DMS 273 (cell line): ENCODE measurements around the gene SYTL3.
"Not testable (repeated sequence)": the region's sequence is repeated elsewhere in the genome, so short reads cannot be mapped to it uniquely, and the experiment has no call there.

Experiments
- DNase-seq: peaks from one replicate; lab custom pipeline; 2025; ENCODE audit not compliant: unreplicated experiment; lab: John Stamatoyannopoulos, UW

SYTL3 gene

DNA sequence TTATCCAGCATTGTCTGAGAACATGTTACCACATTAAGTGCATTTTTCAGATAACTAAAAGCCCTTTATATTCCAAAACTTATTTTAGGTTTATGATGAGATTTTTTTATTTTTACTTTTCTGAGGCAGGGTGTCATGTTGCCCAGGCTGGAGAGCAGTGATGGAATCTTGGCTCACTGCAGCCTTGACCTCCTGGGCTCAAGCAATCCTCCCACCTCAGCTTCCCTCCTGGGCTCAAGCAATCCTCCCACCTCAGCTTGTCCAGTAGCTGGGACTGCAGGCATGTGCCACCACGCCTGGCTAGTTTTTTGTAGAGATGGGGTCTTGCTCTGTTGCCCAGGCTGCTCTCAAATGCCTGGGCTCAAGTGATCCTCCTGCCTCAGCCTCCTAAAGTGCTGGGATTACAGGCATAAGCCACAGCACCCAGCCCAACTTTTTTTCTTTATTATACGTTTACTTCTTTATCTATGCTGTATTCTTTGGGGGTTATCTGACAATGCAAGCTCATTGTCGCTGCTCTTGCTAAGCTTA, 11.5 kb upstream of the SYTL3 start:
- DNase-seq, result no peak

DNA sequence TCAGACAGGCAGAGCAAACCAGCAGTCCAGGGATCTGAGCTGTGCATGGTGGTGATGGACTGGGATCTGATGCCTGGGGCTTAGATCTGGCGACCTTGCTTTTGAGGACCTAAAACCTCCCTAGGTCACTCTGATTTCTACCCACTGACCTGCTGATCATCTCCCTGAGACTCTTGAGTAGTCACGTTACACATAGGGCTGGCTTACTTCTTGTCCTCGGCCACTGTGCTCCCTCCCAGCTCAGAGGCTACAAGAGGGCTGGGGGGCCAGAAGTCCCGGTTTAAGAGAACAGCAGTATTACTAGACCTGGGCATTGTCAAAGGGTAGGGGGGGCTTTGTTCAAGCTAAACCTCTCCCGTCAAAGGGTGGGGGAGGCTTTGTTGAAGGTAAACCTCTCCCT, 10.8 kb upstream of the SYTL3 start:
- DNase-seq, result no peak

DNA sequence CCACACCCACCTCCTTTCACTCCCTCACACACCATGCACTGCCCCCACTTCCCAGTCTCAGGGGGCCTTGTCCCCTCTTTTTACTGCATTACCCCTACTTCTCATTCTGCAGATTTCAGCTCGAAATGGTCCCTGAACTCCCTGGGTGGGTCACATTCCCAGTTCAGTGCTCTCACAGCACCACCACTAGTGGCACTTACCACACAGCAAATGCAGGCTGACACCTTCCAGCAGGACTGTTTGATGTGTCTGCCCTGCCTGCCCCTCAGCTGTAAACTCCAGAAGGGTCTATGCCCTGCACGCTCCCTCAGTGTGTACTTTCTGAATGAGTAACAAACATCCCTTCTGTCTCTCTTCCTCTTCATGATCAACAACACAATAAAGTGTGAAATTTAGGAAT, 9.3 kb upstream of the SYTL3 start:
- DNase-seq, result no peak

DNA sequence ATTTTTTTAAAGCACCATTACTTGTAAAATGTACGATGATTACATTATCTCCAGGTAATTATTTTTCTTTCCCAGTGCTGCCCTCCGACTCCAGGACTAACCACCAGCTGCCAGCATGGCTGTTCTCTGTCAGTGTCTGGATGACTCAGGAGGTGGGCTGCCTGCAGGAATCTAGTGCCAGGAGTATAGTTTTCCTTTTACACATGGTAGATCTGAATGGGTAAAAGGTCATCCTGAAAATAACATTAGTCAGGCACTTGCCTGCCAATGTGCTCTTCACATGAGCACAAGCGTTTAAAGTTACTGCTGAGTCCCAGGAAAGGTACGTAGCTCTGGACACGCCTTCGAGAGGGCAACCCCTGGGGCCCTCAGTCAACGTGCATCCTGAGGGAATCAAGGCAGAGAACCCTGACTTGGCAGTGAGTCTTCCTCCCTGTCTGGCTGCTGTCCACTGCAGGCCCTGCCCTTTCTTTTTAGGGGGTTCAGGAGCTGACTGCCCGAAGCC, 7.7 kb upstream of the SYTL3 start:
- DNase-seq, result peak; percentile 64

DNA sequence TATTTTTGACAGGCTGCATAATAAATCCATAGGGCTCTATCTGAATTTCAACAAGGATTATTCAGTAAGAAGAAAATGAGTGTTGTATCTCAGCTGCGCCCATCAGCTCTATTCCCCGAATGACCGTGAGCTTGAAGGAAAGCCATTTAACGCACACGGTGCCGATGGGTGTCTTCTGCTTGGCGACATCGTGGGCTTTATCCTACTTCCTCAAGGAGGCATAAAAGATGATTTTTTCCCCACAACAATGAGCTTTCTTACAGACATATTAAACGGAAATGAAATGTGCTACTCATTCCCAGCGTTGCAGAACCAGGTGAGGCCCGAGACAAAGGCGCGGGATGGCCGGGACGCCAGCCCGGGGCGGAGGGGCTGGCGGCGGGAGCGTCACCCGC, 6.0 kb upstream of the SYTL3 start:
- peak; percentile 60 for DNase-seq

DNA sequence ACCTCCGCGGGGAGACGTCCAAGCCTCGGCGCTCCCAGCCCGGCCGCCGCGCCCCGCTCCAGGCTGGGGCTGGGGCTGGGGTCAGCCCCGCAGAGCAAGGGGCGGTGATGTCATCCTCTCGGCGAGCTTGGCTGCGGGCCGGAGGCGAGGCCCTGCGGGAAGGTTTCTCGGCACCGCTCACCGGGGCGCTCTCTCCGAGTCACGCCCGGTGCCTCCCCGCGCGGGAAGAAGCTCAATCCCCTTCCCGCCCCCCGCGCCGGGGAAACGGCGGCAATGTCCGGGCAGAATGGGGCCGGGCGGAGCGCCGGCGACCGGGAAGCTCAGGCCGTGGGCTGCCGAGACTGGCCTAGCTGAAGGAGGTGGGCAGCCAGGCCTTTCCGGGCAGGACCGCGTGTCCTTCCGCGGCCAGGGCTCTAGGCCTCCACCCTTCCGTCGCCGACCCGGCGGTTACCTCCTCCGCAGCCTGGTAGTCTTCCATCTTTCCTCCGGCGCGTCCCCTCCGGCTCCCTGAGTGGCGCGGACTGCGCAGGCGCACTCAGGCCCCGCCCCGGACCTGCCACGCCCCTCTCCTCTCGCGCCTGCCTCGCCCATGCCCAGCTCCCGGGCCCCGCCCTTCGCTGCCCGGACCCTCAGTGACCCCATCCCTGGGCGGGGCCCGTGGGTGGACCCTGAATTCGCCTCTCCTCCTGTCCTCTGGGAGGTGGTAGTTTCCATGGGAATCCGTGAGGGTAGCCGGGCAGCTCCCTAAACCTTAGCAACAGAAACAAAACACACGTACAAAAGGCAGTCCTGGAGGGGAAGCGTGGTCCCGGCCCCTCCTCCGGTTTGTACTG, 5.4 kb upstream of the SYTL3 start, which contains the start of gene DYNLT1:
TSS of gene DYNLT1 (minus strand) at position 513 of the 833 bp plus-strand sequence. CDS start at position 478, 35 bp downstream.
- DNase-seq, result peak; percentile 97

DNA sequence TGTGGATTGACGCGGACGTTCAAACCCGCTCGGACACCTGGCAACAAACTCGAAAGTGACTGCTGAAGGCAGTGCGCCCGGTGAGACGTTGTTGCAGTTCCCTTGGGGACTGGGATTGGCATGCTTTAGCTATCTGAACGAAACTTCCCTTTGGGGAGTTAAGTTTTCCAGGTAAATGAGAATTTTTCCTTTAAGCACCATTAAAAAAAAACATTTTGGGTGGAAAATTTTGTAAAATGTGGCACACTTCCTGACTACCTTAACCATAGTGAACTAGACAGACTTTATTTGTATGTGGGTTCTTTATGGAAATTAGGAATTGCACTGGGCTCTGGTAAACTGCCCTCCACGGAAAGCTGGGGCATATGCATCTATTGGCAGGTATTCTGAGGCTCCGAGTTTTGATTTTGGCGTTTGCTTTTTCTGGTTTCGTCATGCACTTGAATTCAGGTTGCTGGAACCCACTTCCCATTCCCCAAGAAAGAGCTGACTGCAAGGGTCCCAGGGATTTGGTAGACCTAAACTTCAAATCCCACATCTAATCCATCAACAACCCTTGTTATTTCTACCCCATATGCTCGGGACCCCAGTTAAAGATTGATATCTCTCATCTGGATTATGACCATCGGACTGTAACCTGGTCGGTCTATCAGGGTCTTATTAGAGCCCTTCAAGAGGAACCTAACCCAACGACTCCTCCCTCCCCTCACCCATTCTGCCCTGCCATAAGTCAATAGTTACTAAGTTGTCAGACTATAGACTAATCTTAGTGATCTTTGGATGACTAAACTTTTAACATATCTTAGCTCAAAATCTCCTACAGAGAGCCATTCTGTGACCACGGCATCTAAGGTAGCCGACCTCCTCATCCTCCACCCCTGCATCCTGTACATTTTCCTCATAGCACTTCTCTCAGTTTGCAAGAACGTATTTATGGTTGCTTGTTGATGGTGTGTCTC, 4.5 kb upstream of the SYTL3 start:
- peak; percentile 52 for DNase-seq

DNA sequence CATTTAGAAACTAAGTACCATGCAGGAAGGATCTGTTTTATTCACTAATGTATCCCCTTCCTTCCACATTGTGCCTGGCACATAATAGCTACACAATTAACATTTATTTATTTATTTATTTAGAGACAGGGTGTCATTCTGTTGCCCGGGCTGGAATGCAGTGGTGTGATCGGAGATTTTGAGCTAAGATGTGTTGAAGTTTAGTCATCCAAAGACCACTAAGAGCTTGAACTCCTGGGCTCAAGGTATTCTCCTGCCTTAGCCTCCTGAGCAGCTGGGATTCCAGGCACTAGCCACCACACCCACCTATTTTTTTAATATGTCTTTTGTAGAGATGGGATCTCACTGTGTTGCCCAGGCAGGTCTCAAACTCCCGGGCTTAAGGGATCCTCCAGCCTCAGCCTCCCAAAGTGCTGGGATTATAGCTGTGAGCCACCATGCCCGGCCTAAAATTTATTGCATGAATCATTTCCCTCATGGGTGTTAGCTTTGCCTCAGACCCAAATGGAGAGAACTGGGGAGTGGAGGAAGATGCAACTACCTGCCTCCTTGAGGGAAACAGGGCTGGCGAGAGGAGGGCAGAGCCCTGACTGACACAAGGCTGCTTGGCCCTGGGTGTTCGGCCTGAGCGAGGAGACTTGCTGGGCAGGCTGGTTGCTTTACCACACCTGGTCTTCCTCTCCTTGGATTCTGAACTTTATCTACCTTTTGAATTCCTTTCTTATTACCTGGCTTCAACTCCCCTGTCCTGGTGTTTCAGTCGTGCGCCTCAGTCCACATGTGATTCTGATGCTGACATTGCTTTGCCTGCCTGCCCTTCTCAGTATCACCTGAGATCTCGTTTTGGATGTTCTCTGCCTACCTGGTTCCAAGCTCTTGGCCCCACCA, 3.6 kb upstream of the SYTL3 start:
- DNase-seq, result no peak

DNA sequence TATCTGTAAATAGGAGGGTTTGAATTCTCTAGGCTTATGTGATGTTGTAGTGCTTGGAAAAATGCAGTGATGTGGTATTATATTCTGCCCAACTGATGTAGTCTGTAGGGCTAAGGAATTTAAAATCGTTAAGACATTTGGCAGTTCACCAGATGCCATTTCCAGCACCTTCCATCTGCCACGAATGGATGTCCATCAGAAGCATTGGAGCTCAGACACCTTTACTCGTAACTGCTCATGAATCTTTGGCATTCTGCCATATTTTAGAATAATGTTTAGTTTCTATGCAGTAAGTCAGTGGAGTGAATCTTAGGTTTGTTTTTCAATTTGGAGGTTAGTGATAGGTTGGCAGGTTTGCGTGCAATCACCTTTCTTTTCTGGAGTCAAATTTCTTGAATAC, 2.4 kb upstream of the SYTL3 start:
- DNase-seq, result peak; percentile 59

DNA sequence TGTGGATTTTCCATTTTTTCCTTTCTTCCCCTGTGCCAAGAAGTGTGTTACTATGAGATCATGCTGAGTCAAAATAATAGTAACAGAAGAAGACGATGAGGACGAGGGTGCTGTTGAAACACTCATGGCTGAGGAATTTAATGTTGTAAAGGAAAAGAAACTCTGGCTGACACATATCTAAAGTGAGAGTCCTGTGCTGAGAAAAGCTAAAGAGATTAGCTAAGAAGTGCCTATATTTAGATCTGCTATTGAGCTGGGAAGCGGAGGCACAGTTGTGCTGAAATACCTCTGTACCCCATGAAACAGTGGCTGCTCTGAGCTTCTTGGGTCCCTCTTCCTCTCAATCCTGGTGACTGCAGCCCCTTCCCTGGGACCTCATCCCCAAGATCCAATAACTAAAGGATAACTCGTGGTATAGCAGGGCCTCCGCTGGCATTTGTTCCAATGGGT, 1.1 kb upstream of the SYTL3 start:
- DNase-seq, result no peak

DNA sequence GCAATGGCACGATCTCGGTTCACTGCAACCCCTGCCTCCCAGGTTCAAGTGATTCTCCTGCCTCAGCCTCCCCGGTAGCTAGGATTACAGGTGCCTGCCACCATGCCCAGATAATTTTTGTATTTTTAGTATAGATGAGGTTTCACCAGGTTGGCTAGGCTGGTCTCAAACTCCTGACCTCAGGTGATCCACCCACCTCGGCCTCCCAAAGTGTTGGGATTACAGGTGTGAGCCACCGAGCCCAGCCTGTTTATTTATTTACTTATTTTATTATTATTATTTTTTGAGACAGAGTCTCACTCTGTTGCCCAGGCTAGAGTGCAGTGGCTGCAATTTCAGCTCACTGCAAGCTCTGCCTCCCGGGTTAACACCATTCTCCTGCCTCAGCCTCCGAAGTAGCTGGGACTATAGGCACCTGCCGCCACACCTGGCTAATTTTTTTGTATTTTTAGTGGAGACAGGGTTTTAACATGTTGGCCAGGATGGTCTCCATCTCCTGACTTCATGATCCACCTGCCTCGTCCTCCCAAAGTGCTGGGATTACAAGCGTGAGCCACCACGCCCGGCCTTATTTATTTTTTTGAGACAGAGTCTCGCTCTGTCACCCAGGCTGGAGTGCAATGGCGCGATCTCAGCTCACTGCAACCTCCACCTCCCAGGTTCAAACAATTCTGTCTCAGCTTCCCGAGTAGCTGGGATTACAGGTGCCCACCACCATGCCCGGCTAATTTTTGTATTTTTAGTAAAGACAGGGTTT, 2.3 kb downstream of the SYTL3 start:
- not testable (repeated sequence) for DNase-seq

DNA sequence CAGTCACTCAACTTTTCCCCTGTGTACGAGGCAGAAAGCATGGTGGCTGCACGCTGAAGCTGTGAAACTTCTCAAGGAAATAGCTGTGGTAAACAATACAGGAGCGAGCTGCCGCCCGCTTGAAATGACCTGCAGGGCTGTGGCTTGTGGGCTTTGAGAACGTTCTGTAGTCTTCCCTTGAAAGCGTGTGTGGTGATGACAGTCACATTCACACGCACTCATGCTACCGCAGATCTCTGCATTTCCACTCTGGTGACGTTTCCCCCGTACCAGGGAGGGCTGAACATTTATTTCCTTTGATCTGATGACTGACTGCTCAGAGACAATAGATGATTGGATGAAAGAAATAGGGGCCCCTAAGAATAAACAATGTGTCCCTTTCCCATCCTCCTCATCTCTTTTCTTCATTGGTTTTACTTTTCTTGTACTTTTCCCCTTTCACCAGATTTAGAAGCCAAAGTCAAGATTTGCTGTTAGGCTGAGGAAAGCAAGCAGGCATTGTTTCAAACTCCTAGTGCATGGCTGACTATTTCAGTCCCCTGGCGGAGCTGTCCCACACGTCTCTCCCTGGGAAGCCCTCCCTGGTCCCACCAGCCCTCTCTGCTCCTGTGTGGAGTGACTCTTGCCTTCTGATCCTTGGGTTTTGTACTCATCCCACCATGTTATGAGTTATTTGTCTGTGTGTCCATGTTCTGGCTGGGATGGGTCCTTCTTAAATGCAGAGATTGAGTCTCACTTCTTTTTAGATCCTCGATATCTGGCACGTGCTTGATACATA, 3.9 kb downstream of the SYTL3 start:
- DNase-seq, result no peak

DNA sequence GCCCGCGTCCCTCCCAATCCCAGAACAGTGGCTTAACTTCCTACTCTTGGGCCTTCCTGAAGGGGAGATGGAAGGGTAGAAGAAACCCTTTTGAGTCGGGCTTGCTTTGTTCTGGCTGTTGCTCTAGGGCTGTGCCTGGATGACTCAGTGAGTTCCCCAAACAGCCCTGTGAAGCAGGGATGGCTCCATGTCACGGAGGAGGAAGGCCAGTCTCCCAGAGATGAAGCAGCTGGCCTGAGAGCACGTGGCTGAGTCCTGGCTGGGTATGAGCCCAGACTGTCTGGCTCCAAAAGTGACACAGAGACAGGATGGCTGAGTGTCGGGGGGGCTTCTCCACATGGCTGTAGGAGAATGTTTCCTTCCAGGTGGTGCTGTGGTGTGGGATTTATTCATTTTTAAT, 4.6 kb downstream of the SYTL3 start:
- peak; percentile 70 for DNase-seq

DNA sequence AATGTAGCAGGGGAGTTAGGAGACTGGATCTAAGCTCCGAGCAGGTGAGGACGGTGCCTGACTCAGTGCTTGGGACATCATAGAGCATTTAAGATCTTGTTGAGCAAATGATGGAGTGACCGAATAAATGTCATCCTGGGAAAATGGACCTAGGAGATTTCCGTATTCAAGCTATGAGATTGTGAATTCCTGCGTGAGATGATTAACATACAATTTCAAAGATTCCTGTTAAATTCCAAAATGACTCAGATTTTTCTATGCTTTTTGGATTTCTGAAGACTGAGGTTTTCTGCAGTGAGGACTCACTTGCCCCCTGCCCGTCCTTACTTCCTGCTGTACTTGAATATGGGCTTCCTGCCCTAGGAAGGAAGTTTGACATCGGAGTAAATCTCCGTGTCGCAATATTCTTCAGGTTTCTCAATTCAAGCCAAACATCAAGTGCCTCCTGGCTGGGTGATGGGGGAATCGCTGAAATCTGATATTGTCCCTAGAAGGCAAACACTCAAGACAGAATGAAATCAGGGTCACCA, 5.2 kb downstream of the SYTL3 start:
- peak; percentile 20 for DNase-seq

DNA sequence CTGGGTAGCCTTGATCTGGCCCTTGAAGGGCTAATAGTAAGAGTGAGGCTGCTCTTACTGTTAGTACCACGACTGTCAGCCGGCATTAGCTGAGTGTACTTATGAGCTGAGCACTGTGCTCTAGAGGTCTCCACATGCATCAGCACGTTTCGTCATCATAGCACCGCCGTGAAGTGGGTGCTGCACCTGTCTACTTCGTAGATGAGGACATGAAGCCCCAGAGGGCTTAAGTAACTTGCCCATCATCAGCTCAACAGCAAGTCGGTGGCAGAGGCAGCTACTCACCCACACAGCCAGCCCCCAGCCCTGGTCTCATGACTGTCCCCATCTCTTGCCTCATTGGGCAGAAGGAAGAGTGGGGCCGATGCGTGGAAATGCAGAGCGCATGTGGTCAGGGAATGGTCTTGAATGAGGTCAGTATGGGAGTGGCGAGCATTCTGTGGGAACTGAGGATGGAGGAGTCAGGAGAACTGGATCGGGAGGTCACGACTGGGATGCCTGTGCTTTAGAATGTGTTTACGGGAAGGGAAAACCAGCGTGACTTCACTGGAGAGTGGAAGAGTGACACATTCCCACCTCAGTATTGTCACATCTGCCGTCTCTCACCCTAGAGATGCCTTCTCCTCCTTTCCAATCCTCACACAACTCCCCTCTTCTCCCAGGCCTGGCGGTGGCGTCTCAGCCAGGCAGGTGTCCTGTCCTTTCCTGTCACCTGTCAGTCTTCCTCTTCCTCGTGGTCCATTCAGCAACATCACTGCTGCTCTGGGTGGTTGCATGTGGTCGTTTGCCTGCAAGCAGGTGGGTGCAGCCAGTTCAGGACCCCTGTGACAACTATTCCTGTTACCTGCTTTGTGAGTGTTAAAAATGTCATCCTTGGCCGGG, 6.0 kb downstream of the SYTL3 start:
- DNase-seq, result no peak

DNA sequence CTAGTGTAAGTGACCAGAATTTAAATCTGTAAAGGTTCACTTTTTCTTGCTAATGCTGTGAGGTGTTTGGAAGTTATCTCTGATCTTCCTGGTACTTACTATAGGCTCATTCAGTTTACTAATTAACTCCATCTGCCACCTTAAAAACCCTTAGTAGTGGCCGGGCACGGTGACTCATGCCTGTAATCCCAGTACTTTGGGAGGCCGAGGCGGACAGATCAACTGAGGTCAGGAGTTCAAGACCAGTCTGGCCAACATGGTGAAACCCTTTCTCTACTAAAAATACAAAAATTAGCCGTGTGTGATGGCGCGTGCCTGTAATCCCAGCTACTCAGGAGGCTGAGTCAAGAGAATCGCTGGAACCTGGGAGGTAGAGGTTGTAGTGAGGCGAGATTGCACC, 7.1 kb downstream of the SYTL3 start:
- DNase-seq, result peak; percentile 50

DNA sequence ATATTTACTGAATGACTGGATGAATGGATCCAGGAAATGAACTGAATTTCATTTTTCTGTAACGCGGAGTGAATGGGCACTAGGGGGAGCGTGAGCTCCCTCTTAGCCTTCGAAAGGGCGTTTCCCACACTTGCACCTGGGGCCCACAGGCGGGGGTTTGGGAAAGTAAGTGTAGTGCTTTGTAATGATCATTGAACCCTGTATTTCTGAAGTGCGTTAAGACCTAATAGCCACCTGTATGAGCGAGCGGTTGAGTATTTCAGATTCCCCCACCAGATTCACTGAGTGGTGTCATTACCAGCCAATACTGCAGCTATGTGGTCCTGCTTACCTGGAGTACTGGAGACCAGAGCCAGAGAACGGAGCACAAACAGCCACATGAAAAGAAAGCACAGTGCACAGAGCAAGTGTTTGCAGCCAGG, 10.5 kb downstream of the SYTL3 start:
- DNase-seq, result peak; percentile 60
